ENCODE measurements around the gene HCFC1. TPM values are rescaled to one million over a fixed set of nuclear protein-coding genes. Genes with fewer than 3 reads are reported as not detected.

HCFC1 gene
- total RNA-seq, 1 donor from 2014 or later: 84.0 TPM

DNA sequence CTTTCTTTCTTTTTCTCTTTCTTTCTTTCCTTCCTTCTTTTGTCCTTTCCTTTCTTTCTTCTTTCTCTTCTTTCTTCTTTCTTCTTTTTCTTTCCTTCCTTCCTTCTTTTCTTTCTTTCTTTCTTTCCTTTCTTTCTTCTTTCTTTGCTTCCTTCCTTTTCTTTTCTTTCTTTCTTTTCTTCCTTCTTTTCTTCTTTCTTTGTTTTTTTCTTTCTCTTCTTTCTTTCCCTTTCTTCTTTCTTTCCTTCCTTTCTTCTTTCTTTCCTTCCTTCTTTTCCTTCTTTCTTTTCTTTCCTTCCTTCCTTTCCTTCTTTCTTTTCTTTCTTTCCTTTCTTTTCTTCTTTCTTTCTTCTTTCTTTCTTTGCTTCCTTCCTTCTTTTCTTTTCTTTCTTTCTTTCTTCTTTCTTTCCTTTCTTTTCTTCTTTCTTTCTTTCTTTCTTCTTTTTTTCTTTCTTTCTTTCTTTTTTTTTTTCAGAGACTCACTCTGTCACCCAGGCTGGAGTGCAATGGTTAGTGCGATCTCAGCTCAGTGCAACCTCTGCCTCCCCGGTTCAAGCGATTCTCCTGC lies 19.5 kb upstream of the HCFC1 start:
- Mint-ChIP-seq H3K36me3 (ENCODE audit: unreplicated experiment) (no peaks in the 10 kb centered on the region), H3K4me1 (ENCODE audit: low read depth, unreplicated experiment) (peaks cover 1% of the 10 kb centered on the region), H3K27me3 (ENCODE audit: unreplicated experiment) (peaks cover 2% of the 10 kb centered on the region)

DNA sequence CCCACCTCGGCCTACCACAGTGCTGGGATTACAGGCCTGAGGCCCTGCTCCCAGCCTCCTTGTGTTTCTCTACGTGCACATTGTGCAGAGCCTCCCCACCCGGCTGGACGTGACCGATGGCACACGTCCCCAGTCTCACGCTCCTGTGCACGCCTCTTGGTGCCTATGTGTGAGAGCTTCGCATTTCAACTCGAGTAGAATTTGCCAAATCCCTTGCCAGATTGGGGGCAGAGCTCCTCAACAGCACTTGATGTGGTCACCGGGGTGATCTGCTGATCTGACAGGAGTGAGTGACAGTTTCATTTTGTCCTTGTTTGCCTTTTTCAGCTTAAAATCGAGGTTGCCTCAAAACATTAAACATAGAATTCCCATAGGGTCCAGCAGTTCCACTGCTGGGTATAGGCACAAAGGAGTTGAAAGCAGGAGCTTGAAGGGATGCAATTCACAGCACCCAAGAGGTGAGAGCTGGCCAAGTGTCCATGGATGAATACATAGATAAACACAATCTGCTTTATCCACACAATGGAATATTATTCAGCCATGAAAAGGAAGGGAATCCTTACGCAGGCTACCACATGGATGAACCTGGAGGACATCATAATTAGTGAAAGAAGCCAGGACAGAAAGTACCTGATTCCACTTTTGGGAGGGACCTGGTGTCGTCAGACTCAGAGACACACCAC lies 18.5 kb upstream of the HCFC1 start:
- DNase-seq: no peak
- Mint-ChIP-seq H3K4me1 (ENCODE audit: low read depth, unreplicated experiment) (peaks cover 1% of the 10 kb centered on the region), H3K36me3 (ENCODE audit: unreplicated experiment) (no peaks in the 10 kb centered on the region), H3K9me3 (ENCODE audit: unreplicated experiment) (peaks cover 2% of the 10 kb centered on the region), H3K27me3 (ENCODE audit: unreplicated experiment) (peaks cover 2% of the 10 kb centered on the region), H3K27ac (ENCODE audit: unreplicated experiment) (no peak overlapping the region), H3K4me3 (ENCODE audit: unreplicated experiment) (no peak overlapping the region)
- TF ChIP-seq, protein P1, sequence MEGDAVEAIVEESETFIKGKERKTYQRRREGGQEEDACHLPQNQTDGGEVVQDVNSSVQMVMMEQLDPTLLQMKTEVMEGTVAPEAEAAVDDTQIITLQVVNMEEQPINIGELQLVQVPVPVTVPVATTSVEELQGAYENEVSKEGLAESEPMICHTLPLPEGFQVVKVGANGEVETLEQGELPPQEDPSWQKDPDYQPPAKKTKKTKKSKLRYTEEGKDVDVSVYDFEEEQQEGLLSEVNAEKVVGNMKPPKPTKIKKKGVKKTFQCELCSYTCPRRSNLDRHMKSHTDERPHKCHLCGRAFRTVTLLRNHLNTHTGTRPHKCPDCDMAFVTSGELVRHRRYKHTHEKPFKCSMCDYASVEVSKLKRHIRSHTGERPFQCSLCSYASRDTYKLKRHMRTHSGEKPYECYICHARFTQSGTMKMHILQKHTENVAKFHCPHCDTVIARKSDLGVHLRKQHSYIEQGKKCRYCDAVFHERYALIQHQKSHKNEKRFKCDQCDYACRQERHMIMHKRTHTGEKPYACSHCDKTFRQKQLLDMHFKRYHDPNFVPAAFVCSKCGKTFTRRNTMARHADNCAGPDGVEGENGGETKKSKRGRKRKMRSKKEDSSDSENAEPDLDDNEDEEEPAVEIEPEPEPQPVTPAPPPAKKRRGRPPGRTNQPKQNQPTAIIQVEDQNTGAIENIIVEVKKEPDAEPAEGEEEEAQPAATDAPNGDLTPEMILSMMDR (IDR thresholded peaks at IDR 0.05; ENCODE audit: partially characterized antibody, unreplicated experiment): no peak

More for the DNA sequence above, 19.5 kb upstream of the HCFC1 start:
- Mint-ChIP-seq H3K4me3 (ENCODE audit: unreplicated experiment) (no peak overlapping the region), H3K27ac (ENCODE audit: unreplicated experiment) (no peak overlapping the region), H3K9me3 (ENCODE audit: unreplicated experiment) (peaks cover 2% of the 10 kb centered on the region)
- TF ChIP-seq, protein P1 (IDR thresholded peaks at IDR 0.05; ENCODE audit: partially characterized antibody, unreplicated experiment): no peak
- no peak for DNase-seq

DNA sequence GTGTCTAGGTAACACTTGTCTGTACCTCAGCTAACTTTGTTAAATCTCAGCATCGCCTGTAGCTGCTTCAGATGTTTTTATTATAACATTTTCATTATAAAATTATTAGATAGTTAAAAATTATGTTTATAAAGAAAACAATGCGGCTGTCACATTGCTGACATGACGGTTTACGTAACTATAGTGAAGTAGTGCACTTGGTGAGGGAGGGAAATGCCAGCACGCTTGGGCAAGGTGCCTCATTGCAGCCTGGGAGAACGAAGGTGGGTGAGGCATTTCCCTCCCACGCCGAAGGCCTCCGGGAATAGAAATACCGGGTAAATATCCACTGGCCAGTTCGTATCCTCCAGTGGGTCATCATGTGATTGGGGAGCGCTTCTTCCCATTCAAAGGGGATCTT lies 16.9 kb upstream of the HCFC1 start:
- Mint-ChIP-seq H3K36me3 (ENCODE audit: unreplicated experiment) (no peaks in the 10 kb centered on the region), H3K4me1 (ENCODE audit: low read depth, unreplicated experiment) (peaks cover 3% of the 10 kb centered on the region), H3K27me3 (ENCODE audit: unreplicated experiment) (peaks cover 3% of the 10 kb centered on the region), H3K4me3 (ENCODE audit: unreplicated experiment) (no peak overlapping the region), H3K27ac (ENCODE audit: unreplicated experiment) (no peak overlapping the region), H3K9me3 (ENCODE audit: unreplicated experiment) (no peaks in the 10 kb centered on the region)
- no peak for DNase-seq
- TF ChIP-seq, protein P1 (IDR thresholded peaks at IDR 0.05; ENCODE audit: partially characterized antibody, unreplicated experiment): no peak

DNA sequence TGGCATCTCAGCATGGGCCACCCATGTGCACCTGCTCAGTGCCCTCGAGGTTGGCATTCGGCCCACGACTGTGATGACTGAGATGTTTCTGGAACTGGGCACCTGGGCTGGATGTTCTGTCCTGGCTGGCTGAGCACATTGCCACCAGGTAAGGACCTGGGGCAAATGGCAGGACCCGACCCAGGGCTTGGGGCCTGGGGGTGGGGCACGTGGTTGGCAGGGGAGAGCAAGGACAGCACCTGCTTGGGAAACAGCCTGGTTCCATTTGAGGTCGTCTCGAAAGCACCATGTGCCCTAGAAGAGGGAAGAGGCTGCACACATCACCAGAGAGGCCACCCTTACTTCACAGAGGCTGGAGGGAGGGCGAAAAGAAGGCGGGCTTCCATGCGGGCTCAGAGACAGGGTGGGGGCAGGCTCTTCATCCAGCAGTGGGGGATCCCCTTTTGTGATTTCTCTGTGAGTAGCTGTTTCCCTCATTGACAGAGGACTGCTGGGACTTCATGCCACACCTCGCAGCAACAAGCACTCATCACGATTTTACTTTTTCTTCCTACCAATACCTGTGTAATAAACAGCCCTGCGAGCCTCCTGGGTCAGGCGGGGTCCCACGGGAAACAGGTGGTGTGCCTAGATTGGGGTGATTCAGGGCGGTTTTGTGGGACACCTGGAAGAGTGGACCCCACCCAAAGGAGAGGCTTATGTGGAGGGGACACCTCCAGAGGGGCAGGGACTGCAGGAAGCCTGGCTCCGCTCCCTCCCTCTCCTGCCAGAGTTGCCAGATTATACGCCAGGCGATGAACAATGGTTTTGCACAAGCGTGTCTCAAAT lies 12.9 kb upstream of the HCFC1 start:
- TF ChIP-seq, protein P1 (IDR thresholded peaks at IDR 0.05; ENCODE audit: partially characterized antibody, unreplicated experiment): no peak
- peaks cover 4% of the 10 kb centered on the region for H3K27me3 Mint-ChIP-seq (ENCODE audit: unreplicated experiment)
- no peak for DNase-seq
- H3K27ac Mint-ChIP-seq (ENCODE audit: unreplicated experiment): peak overlapping the region; percentile 83
- H3K9me3 Mint-ChIP-seq (ENCODE audit: unreplicated experiment): no peaks in the 10 kb centered on the region
- H3K4me3 Mint-ChIP-seq (ENCODE audit: unreplicated experiment): no peak overlapping the region
- H3K36me3 Mint-ChIP-seq (ENCODE audit: unreplicated experiment): no peaks in the 10 kb centered on the region
- H3K4me1 Mint-ChIP-seq (ENCODE audit: low read depth, unreplicated experiment): peaks cover 2% of the 10 kb centered on the region

Data from glutamatergic neuron (in vitro differentiated cells).